ENCODE measurements around the gene EFCC1. TPM values are rescaled to one million over a fixed set of nuclear protein-coding genes. Genes with fewer than 3 reads are reported as not detected.
"Not testable (repeated sequence)": the region's sequence is repeated elsewhere in the genome, so short reads cannot be mapped to it uniquely, and the experiment has no call there.

The EFCC1 gene
- total and polyA plus RNA-seq, 8 donors: 0.56 to 6.1 (median 0.73) TPM

DNA sequence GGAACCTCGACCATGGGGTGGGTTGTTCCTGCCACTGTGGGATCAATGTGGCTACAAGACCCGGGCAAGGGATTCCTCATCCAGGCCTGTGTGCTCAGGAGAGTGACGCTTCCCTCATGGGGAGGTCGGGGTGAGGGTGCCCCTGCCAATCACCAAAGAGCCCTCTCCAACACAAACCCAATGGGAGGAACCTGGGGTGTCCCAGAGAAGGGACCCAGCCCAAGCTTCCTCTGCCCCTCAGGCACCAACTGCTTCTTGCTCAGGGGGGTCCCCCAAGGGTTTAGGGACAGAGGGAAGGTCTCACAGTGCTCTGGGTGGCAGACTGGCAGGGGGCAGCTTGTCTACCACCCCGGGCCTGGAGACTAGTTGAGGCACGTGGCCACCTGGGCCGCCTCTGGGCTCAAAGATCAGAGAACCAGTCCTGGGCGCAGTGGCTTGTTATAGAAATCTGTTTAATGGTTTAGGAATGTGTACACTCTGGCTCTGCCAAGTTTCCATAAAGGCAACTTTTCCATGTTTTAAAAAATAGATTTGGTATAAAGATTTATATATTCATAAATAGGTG, 86.1 kb downstream of the EFCC1 start:
- ATAC-seq (peak; percentile 61 to 79 (median 66)), FAIRE-seq (peak; percentile 23)
- H3K9me3 ChIP-seq: no peaks in the 10 kb centered on the region

DNA sequence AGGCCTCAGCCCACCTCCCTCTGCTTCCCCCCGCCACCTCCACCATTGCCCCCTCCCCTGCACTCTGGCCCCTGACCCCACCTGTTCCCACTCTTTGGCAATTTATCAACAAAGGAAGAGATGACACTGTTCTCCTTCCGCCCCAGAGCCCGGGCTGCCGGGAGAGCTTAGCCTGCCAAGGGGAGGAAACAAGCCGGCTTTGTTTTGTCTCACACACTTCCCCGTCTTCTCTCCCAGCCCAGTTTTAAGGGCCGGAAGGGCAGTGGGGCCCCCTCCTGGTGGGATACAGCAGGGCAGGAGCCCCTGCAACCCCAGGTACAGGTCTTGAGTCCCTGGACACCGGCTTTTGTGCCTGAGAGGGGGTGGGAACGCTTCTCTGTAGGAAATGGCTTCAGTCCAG, 86.8 kb downstream of the EFCC1 start:
- H3K4me3 ChIP-seq; H3K27ac ChIP-seq; H3K27me3 ChIP-seq; H3K36me3 ChIP-seq; H3K4me1 ChIP-seq; H3K9me3 ChIP-seq; intact Hi-C loops (cut with DNase I): not testable (repeated sequence)
- 0 to 1% methylated on average over 2 to 6 of the region's 9 CpGs for WGBS, 2 donors
- FAIRE-seq (peak; percentile 96), ATAC-seq (peak; percentile 90 to 97 (median 95)), DNase-seq (peak in 5 of 6 donors; percentile 11 to 71 (median 58))

More for the DNA sequence above, 86.1 kb downstream of the EFCC1 start:
- Histone ChIP-seq H3K4me3 (no peak overlapping the region), H3K27ac (peak overlapping the region; percentile 70 to 83 (median 78)), H3K36me3 (peaks cover 0 to 6% (median 0%) of the 10 kb centered on the region in 3 donors), H3K27me3 (no peaks in the 10 kb centered on the region), H3K4me1 (peaks cover 5 to 7% (median 6%) of the 10 kb centered on the region in 3 donors)
- intact Hi-C loops (cut with DNase I): no loop called here
- WGBS, 2 donors: 38 to 40% methylated on average over 8 of the region's 8 CpGs
- TF ChIP-seq, protein P1, sequence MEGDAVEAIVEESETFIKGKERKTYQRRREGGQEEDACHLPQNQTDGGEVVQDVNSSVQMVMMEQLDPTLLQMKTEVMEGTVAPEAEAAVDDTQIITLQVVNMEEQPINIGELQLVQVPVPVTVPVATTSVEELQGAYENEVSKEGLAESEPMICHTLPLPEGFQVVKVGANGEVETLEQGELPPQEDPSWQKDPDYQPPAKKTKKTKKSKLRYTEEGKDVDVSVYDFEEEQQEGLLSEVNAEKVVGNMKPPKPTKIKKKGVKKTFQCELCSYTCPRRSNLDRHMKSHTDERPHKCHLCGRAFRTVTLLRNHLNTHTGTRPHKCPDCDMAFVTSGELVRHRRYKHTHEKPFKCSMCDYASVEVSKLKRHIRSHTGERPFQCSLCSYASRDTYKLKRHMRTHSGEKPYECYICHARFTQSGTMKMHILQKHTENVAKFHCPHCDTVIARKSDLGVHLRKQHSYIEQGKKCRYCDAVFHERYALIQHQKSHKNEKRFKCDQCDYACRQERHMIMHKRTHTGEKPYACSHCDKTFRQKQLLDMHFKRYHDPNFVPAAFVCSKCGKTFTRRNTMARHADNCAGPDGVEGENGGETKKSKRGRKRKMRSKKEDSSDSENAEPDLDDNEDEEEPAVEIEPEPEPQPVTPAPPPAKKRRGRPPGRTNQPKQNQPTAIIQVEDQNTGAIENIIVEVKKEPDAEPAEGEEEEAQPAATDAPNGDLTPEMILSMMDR (IDR thresholded peaks at IDR 0.05): no peak
- peak in 5 of 6 donors; percentile 37 to 77 (median 60) for DNase-seq

DNA sequence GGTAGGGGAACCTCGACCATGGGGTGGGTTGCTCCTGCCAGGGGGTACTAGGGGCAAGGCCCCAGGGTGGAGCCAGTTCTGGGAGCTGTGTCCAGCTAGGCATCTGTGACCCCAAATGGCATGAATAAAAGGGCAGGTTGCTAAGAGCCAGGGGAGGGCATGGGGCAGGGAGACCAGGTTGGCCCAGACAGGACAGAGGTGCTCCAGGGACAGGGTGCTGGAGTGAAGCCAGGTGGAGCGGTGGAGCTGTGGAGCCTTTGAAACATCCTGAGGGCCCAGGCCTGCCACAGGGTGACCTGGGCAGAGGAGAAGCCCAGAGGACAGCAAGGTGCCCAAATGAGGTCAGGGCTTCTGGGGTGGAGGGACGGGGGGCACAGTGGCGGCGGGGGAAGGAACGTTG, 87.2 kb downstream of the EFCC1 start:
- WGBS, 2 donors: no CpG with 5 or more reads among the region's 6 CpGs

More for the DNA sequence above, 87.2 kb downstream of the EFCC1 start:
- H3K27me3 ChIP-seq; H3K4me3 ChIP-seq; DNase-seq; FAIRE-seq; H3K36me3 ChIP-seq; H3K4me1 ChIP-seq; H3K9me3 ChIP-seq; intact Hi-C loops (cut with DNase I); H3K27ac ChIP-seq: not testable (repeated sequence)
- ATAC-seq: peak; percentile 7 to 44 (median 33)

Other genes with a start within 250 kb of the EFCC1 start
- gene ACAD9, start 121.7 kb upstream of the EFCC1 start, total RNA-seq: 10 to 100 TPM; 18.0 to 26.7 (median 22.3) TPM
- gene ACAD9, start 121.7 kb upstream of the EFCC1 start, polyA plus RNA-seq: 10 to 100 TPM; 28.5 to 30.5 TPM
- under 1 TPM; 0.37 to 0.69 (median 0.43) TPM for gene CFAP92, start 7.2 kb upstream of the EFCC1 start, total RNA-seq
- gene CFAP92, start 7.2 kb upstream of the EFCC1 start, polyA plus RNA-seq: 1 to 10 TPM in 1 of 2 donors, under 1 TPM in 1; 0.49 to 1.3 TPM
- gene GP9, start 59.5 kb downstream of the EFCC1 start, total RNA-seq: not detected
- gene GP9, start 59.5 kb downstream of the EFCC1 start, polyA plus RNA-seq: under 1 TPM in 1 of 2 donors, not detected in 1; 0.14 TPM
- 10 to 100 TPM in 2 of 6 donors, 1 to 10 TPM in 4; 7.2 to 18.7 (median 8.9) TPM for gene RAB43, start 120.5 kb downstream of the EFCC1 start, total RNA-seq
- gene RAB43, start 120.5 kb downstream of the EFCC1 start, polyA plus RNA-seq: 1 to 10 TPM; 4.7 to 9.4 TPM
- 10 to 100 TPM in 5 of 6 donors, 1 to 10 TPM in 1; 9.2 to 17.2 (median 14.6) TPM for gene ISY1, start 159.8 kb downstream of the EFCC1 start, total RNA-seq
- gene ISY1, start 159.8 kb downstream of the EFCC1 start, polyA plus RNA-seq: 10 to 100 TPM; 11.3 to 11.6 TPM
- gene CNBP, start 182.6 kb downstream of the EFCC1 start, total RNA-seq: 100 to 1,000 TPM; 169 to 277 (median 182) TPM
- 100 to 1,000 TPM; 178 to 258 TPM for gene CNBP, start 182.6 kb downstream of the EFCC1 start, polyA plus RNA-seq
- 100 to 1,000 TPM in 5 of 6 donors, 10 to 100 TPM in 1; 90.1 to 137 (median 110) TPM for gene COPG1, start 248.3 kb downstream of the EFCC1 start, total RNA-seq
- gene COPG1, start 248.3 kb downstream of the EFCC1 start, polyA plus RNA-seq: 10 to 100 TPM; 81.4 to 99.7 TPM

Measured in pancreas (tissue), 10 donors.